Amniotic stem cell (primary cell): ENCODE data around the gene ACTL7A.
"Not testable (repeated sequence)": the region's sequence is repeated elsewhere in the genome, so short reads cannot be mapped to it uniquely, and the experiment has no call there.

Experiments
- DNase-seq: peaks from one replicate; lab custom pipeline; 2025; lab: John Stamatoyannopoulos, UW

Gene ACTL7A

GRCh38 chr9:108861997-108862396, at the start of gene ACTL7A:
TSS of gene ACTL7A (plus strand) at chr9:108862266. CDS start at chr9:108862323, 57 bp downstream.
- DNase-seq: no peak

- no peak for DNase-seq
Measured at GRCh38 chr9:108812396-108813025, 49.6 kb upstream of the ACTL7A start.

- peak; percentile 48 for DNase-seq
Measured at GRCh38 chr9:108813951-108814601, 48.0 kb upstream of the ACTL7A start.

- no peak for DNase-seq
Measured at GRCh38 chr9:108815156-108815555, 46.9 kb upstream of the ACTL7A start.

- DNase-seq: no peak
Measured at GRCh38 chr9:108816037-108816436, 46.0 kb upstream of the ACTL7A start.

GRCh38 chr9:108823829-108824228, 38.2 kb upstream of the ACTL7A start:
- DNase-seq: no peak

- DNase-seq: no peak
Measured at GRCh38 chr9:108830272-108830671, 31.8 kb upstream of the ACTL7A start.

- DNase-seq: no peak
Measured at GRCh38 chr9:108831496-108832178, 30.4 kb upstream of the ACTL7A start.

- DNase-seq: no peak
Measured at GRCh38 chr9:108832179-108832500, 29.9 kb upstream of the ACTL7A start.

- no peak for DNase-seq
Measured at GRCh38 chr9:108834959-108835665, 27.0 kb upstream of the ACTL7A start.

- no peak for DNase-seq
Measured at GRCh38 chr9:108835831-108836230, 26.2 kb upstream of the ACTL7A start.

GRCh38 chr9:108836319-108836718, 25.7 kb upstream of the ACTL7A start:
- no peak for DNase-seq

GRCh38 chr9:108836781-108837180, 25.3 kb upstream of the ACTL7A start:
- peak; percentile 75 for DNase-seq

GRCh38 chr9:108837530-108837929, 24.5 kb upstream of the ACTL7A start:
- DNase-seq: no peak

- no peak for DNase-seq
Measured at GRCh38 chr9:108838017-108838416, 24.0 kb upstream of the ACTL7A start.

GRCh38 chr9:108839561-108839960, 22.5 kb upstream of the ACTL7A start:
- not testable (repeated sequence) for DNase-seq

GRCh38 chr9:108842610-108843295, 19.3 kb upstream of the ACTL7A start:
- DNase-seq: no peak

GRCh38 chr9:108844391-108844790, 17.7 kb upstream of the ACTL7A start:
- DNase-seq: no peak

- no peak for DNase-seq
Measured at GRCh38 chr9:108844856-108845255, 17.2 kb upstream of the ACTL7A start.

GRCh38 chr9:108845507-108845906, 16.6 kb upstream of the ACTL7A start:
- no peak for DNase-seq

- no peak for DNase-seq
Measured at GRCh38 chr9:108845947-108846346, 16.1 kb upstream of the ACTL7A start.

- not testable (repeated sequence) for DNase-seq
Measured at GRCh38 chr9:108848296-108848695, 13.8 kb upstream of the ACTL7A start.
